HL-60 (cell line): ENCODE measurements around the gene RAB5IF.
A peak's percentile ranks its signal among the peaks of the same experiment; 100 is the strongest.

Experiments
- DNase-seq, 2 experiments: peaks; one replicate each; pipeline ENCODE4 v3.0.0-alpha.2; 2010 to 2020; ENCODE audit warnings: low read depth in 1 of 2, low spot score in 1 of 2
- H3K27ac ChIP-seq: fragments of 250-450 bp; sonication (Bioruptor Pico); replicated peaks from 2 replicates; pipeline ENCODE4 v1.5.1; 2020; ENCODE audit warnings: mild to moderate bottlenecking, moderate library complexity
- H3K27me3 ChIP-seq: fragments of 250-450 bp; sonication (Bioruptor Pico); 2 replicates; pipeline ENCODE4 v1.5.1; 2021; ENCODE audit warnings: mild to moderate bottlenecking, moderate library complexity; ENCODE audit not compliant: insufficient read depth, poor library complexity, severe bottlenecking
- H3K4me3 ChIP-seq: replicated peaks from 2 replicates; pipeline ENCODE4 v1.5.1; 2011; ENCODE audit warnings: mild to moderate bottlenecking, control low read depth, low read length; ENCODE audit not compliant: insufficient read depth
- CTCF ChIP-seq: IDR thresholded peaks from one replicate; pipeline ENCODE4 v1.5.1; 2011; ENCODE audit warnings: low read length, control low read depth, inconsistent platforms; ENCODE audit not compliant: insufficient read depth
- GABPA ChIP-seq: IDR thresholded peaks from 2 replicates; pipeline ENCODE4 v1.6.1; 2012; ENCODE audit warnings: low read depth
- POLR2AphosphoS5 ChIP-seq: IDR thresholded peaks from 2 replicates; pipeline ENCODE4 v1.6.1; 2012; ENCODE audit warnings: low read depth
- REST ChIP-seq: IDR thresholded peaks from 2 replicates; pipeline ENCODE4 v1.6.1; 2012; ENCODE audit warnings: low read depth; ENCODE audit not compliant: insufficient replicate concordance
- SPI1 ChIP-seq: IDR thresholded peaks from 2 replicates; pipeline ENCODE4 v1.6.1; 2012; ENCODE audit warnings: low read depth, mild to moderate bottlenecking, borderline replicate concordance

The RAB5IF gene

GRCh38 chr20:36624944-36625324 is 19.4 kb downstream of the RAB5IF start:
- no peak overlapping the region for H3K27ac ChIP-seq
- TF ChIP-seq POLR2AphosphoS5 (no peak), GABPA (no peak), REST (no peak), CTCF (no peak), SPI1 (no peak)
- no peaks in the 10 kb centered on the region for H3K27me3 ChIP-seq
- no peak overlapping the region for H3K4me3 ChIP-seq
- no peak for DNase-seq

GRCh38 chr20:36628076-36628475 is 22.5 kb downstream of the RAB5IF start:
- H3K27me3 ChIP-seq = no peaks in the 10 kb centered on the region
- DNase-seq = no peak
- no peak overlapping the region for H3K4me3 ChIP-seq
- no peak overlapping the region for H3K27ac ChIP-seq
- TF ChIP-seq SPI1 = no peak
- TF ChIP-seq REST = no peak

- H3K27me3 ChIP-seq = no peaks in the 10 kb centered on the region
- DNase-seq = peak in 1 of 2 experiments; percentile 79
- no peak overlapping the region for H3K4me3 ChIP-seq
- H3K27ac ChIP-seq = peak overlapping the region; percentile 71
- TF ChIP-seq SPI1 (peak; percentile 4; the same call in 1 of the 2 replicates), POLR2AphosphoS5 (peak; percentile 55; the same call in 1 of the 2 replicates), REST (no peak), GABPA (peak; percentile 77), CTCF (no peak)
Observed at GRCh38 chr20:36629719-36630681, 24.4 kb downstream of the RAB5IF start.
